GM23338 (cell line): ENCODE measurements around the gene PPP1R27. TPM values are rescaled to one million over a fixed set of nuclear protein-coding genes. Genes with fewer than 3 reads are reported as not detected.

Experiments used
- ATAC-seq: fragments of 200-7000 bp; cut with Tn5 transposase; 3 replicates; pipeline ENCODE4 v1.9.1; 2020
- DNase-seq: peaks from one replicate; pipeline ENCODE4 v3.0.0-alpha.2; 2015; ENCODE audit warnings: low spot score
- H2AFZ ChIP-seq: fragments of 200-600 bp; sonication (generic); 2 replicates; pipeline ENCODE4 v1.8.0; 2016; ENCODE audit warnings: antibody characterized with exemption, mild to moderate bottlenecking, moderate library complexity
- H3F3A ChIP-seq: fragments of 200-600 bp; sonication (generic); replicated peaks from 2 replicates; pipeline ENCODE4 v1.8.0; 2017; ENCODE audit warnings: antibody characterized with exemption, mixed run types, low read depth
- H3K27ac ChIP-seq: fragments of 200-600 bp; sonication (generic); 2 replicates; pipeline ENCODE4 v1.6.1; 2016; ENCODE audit warnings: low read depth
- H3K27me3 ChIP-seq: fragments of 200-600 bp; sonication (generic); 2 replicates; pipeline ENCODE4 v1.8.0; 2016; ENCODE audit warnings: mild to moderate bottlenecking, mixed run types, moderate library complexity; ENCODE audit not compliant: insufficient read depth
- H3K36me3 ChIP-seq: fragments of 200-600 bp; sonication (generic); 2 replicates; pipeline ENCODE4 v1.8.0; 2016; ENCODE audit warnings: mild to moderate bottlenecking; ENCODE audit not compliant: insufficient read depth
- H3K4me1 ChIP-seq: fragments of 200-600 bp; sonication (generic); 2 replicates; pipeline ENCODE4 v1.8.0; 2016; ENCODE audit warnings: mild to moderate bottlenecking, moderate library complexity; ENCODE audit not compliant: insufficient read depth
- H3K4me2 ChIP-seq: fragments of 200-600 bp; sonication (generic); 2 replicates; pipeline ENCODE4 v1.7.1; 2017; ENCODE audit warnings: mixed run types
- H3K4me3 ChIP-seq: fragments of 200-600 bp; sonication (generic); 2 replicates; pipeline ENCODE4 v1.6.1; 2016; ENCODE audit warnings: mixed run types
- H3K79me2 ChIP-seq: fragments of 200-600 bp; sonication (generic); replicated peaks from 2 replicates; pipeline ENCODE4 v1.8.0; 2017; ENCODE audit warnings: mild to moderate bottlenecking; ENCODE audit not compliant: insufficient read depth
- H3K9me2 ChIP-seq: fragments of 200-600 bp; sonication (generic); 2 replicates; pipeline ENCODE4 v1.8.0; 2017; ENCODE audit not compliant: insufficient read depth
- H4K20me1 ChIP-seq: fragments of 200-600 bp; sonication (generic); replicated peaks from 2 replicates; pipeline ENCODE4 v1.8.0; 2017; ENCODE audit warnings: mild to moderate bottlenecking; ENCODE audit not compliant: insufficient read depth
- H3K27ac Mint-ChIP-seq: 2 replicates; pipeline ENCODE4 v1.8.0; 2020; ENCODE audit warnings: inconsistent platforms, mild to moderate bottlenecking, moderate library complexity, mixed read lengths
- H3K27me3 Mint-ChIP-seq: 3 replicates; pipeline ENCODE4 v1.8.0; 2022; ENCODE audit warnings: low read depth, mild to moderate bottlenecking, moderate library complexity, mixed read lengths, inconsistent platforms; ENCODE audit not compliant: insufficient read depth, poor library complexity
- H3K36me3 Mint-ChIP-seq: 3 replicates; pipeline ENCODE4 v1.8.0; 2021; ENCODE audit warnings: low read depth, mild to moderate bottlenecking, inconsistent platforms, moderate library complexity, mixed read lengths
- H3K4me1 Mint-ChIP-seq: 3 replicates; pipeline ENCODE4 v1.8.0; 2020; ENCODE audit warnings: mild to moderate bottlenecking, inconsistent platforms, mixed read lengths
- H3K4me3 Mint-ChIP-seq: 3 replicates; pipeline ENCODE4 v1.8.0; 2021; ENCODE audit warnings: moderate library complexity, mild to moderate bottlenecking, inconsistent platforms, mixed read lengths
- H3K9me3 Mint-ChIP-seq: 3 replicates; pipeline ENCODE4 v1.8.0; 2020; ENCODE audit warnings: moderate library complexity, mild to moderate bottlenecking, inconsistent platforms, mixed read lengths
- EZH2 ChIP-seq: fragments of 200-600 bp; sonication (generic); IDR thresholded peaks from one replicate; pipeline ENCODE4 v1.8.0; 2017; ENCODE audit warnings: antibody characterized with exemption, mild to moderate bottlenecking, low read depth; ENCODE audit not compliant: unreplicated experiment
- EZH2phosphoT487 ChIP-seq: fragments of 200-600 bp; sonication (generic); IDR thresholded peaks from one replicate; pipeline ENCODE4 v1.8.1; 2018; ENCODE audit warnings: antibody characterized with exemption; ENCODE audit not compliant: unreplicated experiment
- JUNB ChIP-seq: IDR thresholded peaks from one replicate; pipeline ENCODE4 v1.6.1; 2016; ENCODE audit warnings: antibody characterized with exemption; ENCODE audit not compliant: unreplicated experiment
- NANOG ChIP-seq: IDR thresholded peaks from 2 replicates; pipeline ENCODE4 v1.6.1; 2016; ENCODE audit warnings: antibody characterized with exemption, borderline replicate concordance
- POLR2AphosphoS5 ChIP-seq: IDR thresholded peaks from 2 replicates; pipeline ENCODE4 v1.6.1; 2016; ENCODE audit warnings: antibody characterized with exemption, low read depth
- STAT1 ChIP-seq: IDR thresholded peaks from one replicate; pipeline ENCODE4 v1.6.1; 2016; ENCODE audit warnings: antibody characterized with exemption; ENCODE audit not compliant: unreplicated experiment
- ZNF114 ChIP-seq: fragments of 250-450 bp; sonication (Bioruptor Pico); IDR thresholded peaks from 2 replicates; pipeline ENCODE4 v1.5.0; 2020; ENCODE audit warnings: mild to moderate bottlenecking, moderate library complexity
- ZNF331 ChIP-seq: fragments of 250-450 bp; sonication (Bioruptor Pico); IDR thresholded peaks from 2 replicates; pipeline ENCODE4 v1.5.0; 2020; ENCODE audit warnings: low read depth, mild to moderate bottlenecking, moderate library complexity
- polyA plus RNA-seq: library from polyadenylated mRNA; unstranded; fragments of >200 nt; fragmentation: Nextera tagmentation; extraction: Ambion mirVana; gene quantifications from 2 replicates; pipeline ENCODE4 v1.2.1, GENCODE V29; 2016
- total RNA-seq: library from RNA; depleted of rRNA; stranded (reverse); fragments of >200 nt; shearing (Covaris generic); gene quantifications from 2 replicates; pipeline ENCODE4 v1.2.3, GENCODE V29; 2014
- TF ChIP-seq, protein P1 (sequence below), 2 experiments: fragments of 200-600 bp in 1 of 2; sonication (generic) in 1 of 2; conservative IDR thresholded peaks; 2 replicates each; pipeline versions ENCODE4 v1.5.1 to v1.6.1; 2016 to 2017; ENCODE audit warnings: antibody characterized with exemption in 2 of 2, low read depth in 2 of 2, mild to moderate bottlenecking in 2 of 2, moderate library complexity in 1 of 2
- TF ChIP-seq, protein P2 (sequence below): IDR thresholded peaks from one replicate; pipeline ENCODE4 v1.6.1; 2018; ENCODE audit warnings: antibody characterized with exemption; ENCODE audit not compliant: unreplicated experiment
- TF ChIP-seq, protein P3 (sequence below): IDR thresholded peaks from 2 replicates; pipeline ENCODE4 v1.6.1; 2016; ENCODE audit warnings: antibody characterized with exemption

The PPP1R27 gene
- total and polyA plus RNA-seq, 2 experiments from 2014 or later, result 0.65 TPM; not detected in 1

DNA sequence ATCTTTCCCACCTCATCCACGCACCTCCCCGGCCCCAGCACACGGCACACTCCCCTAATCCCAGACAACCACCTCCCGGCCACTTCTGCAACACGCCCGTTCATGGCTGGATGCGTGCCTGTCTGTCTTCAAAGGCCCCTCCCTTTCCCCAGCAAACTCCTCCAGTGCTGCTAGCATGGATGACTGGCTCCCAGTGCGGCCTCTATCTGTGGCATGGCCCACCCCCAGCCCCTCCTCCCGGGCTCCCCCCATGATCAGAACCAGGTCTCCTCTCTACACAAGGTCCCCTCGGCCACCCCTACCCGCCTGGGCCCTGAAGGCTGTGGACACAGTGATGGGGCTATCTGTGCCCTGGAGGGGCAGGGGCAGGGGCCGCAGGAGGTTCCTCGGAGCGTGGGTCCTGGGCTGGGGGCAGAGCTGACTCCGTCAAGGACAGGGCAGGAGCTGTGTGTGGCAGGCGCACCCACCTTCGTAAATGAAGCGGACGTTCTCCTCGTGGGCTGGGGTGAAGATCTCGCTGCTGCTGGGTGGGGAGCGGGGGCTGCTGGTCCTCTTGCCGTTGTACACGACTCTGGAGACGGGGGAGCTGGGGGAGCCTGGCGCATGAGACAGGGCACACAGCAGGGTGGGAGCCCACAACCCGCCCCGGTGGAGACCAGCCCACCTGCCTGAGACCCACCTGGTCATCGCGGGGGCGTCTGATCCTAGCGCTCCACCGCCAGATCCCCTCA is 10.9 kb downstream of the PPP1R27 start (continued):
- no peak for TF ChIP-seq STAT1
- TF ChIP-seq EZH2, result no peak

DNA sequence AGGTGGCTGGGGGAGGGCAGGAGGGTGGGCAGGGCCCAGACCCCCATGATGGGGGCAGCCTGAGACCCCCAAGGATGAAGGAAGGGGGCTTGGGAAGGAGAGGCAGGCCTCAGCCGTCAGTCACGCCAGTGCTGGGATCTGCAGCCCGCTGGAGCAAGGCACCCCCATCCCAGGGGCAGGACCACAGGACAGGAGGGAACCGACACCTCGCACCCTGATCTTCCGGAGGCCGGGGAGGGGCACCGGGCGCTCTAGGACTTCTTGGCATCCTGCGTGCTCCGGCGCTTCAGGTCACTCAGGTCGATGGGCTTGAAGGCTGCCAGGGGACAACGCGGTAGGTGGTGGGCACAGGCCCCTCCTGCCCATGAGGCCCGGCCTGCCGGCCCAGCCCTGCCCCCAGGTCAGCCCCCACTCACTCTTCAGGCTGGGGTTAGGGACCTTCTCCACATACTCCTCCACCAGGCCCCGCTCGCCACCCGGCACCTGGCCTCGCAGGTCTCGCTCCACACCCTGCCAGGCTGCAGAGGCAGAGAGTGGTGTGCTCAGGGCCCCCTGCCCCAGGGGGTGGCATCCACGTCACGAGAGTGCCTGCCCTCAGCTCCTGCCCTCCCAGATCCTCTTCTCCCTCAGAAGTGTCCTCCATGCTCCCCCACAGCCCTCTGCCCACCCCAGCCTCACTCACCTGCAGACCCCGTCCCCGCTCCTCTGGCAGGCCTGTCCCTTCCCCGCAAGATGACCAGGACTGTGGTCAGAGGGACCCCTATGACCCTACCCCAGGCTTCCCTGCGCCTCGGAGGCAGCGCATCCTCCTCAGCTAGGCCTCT is 11.6 kb downstream of the PPP1R27 start:
- Mint-ChIP-seq H3K9me3 (no peaks in the 10 kb centered on the region), H3K4me3 (no peak overlapping the region), H3K27ac (no peak overlapping the region), H3K27me3 (peaks cover 5% of the 10 kb centered on the region), H3K36me3 (no peaks in the 10 kb centered on the region), H3K4me1 (peaks cover 8% of the 10 kb centered on the region)
- H3K4me1 ChIP-seq, result peaks cover 5% of the 10 kb centered on the region
- H3K9me2 ChIP-seq, result no peaks in the 10 kb centered on the region
- H3K27me3 ChIP-seq, result no peaks in the 10 kb centered on the region
- no peak overlapping the region for H2AFZ ChIP-seq
- H3K4me2 ChIP-seq, result no peak overlapping the region
- no peaks in the 10 kb centered on the region for H4K20me1 ChIP-seq
- no peaks in the 10 kb centered on the region for H3K79me2 ChIP-seq
- DNase-seq (no peak), ATAC-seq (no peak)
- H3K27ac ChIP-seq, result no peak overlapping the region
- no peak overlapping the region for H3K4me3 ChIP-seq
- H3F3A ChIP-seq, result 0 out of 2 replicates have a peak, but pooled peaks cover 3% of the 10 kb centered on the region
- no peaks in the 10 kb centered on the region for H3K36me3 ChIP-seq
- TF ChIP-seq ZNF331 (CRISPR knock-in tag) (no peak), POLR2AphosphoS5 (no peak), JUNB (no peak), NANOG (no peak), STAT1 (no peak), EZH2phosphoT487 (no peak), ZNF114 (CRISPR knock-in tag) (no peak)
- TF ChIP-seq, protein P1, sequence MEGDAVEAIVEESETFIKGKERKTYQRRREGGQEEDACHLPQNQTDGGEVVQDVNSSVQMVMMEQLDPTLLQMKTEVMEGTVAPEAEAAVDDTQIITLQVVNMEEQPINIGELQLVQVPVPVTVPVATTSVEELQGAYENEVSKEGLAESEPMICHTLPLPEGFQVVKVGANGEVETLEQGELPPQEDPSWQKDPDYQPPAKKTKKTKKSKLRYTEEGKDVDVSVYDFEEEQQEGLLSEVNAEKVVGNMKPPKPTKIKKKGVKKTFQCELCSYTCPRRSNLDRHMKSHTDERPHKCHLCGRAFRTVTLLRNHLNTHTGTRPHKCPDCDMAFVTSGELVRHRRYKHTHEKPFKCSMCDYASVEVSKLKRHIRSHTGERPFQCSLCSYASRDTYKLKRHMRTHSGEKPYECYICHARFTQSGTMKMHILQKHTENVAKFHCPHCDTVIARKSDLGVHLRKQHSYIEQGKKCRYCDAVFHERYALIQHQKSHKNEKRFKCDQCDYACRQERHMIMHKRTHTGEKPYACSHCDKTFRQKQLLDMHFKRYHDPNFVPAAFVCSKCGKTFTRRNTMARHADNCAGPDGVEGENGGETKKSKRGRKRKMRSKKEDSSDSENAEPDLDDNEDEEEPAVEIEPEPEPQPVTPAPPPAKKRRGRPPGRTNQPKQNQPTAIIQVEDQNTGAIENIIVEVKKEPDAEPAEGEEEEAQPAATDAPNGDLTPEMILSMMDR (conservative IDR thresholded peaks at IDR 0.05; ENCODE audit: low read depth in 2 of 2), result no peak
- TF ChIP-seq, protein P2, sequence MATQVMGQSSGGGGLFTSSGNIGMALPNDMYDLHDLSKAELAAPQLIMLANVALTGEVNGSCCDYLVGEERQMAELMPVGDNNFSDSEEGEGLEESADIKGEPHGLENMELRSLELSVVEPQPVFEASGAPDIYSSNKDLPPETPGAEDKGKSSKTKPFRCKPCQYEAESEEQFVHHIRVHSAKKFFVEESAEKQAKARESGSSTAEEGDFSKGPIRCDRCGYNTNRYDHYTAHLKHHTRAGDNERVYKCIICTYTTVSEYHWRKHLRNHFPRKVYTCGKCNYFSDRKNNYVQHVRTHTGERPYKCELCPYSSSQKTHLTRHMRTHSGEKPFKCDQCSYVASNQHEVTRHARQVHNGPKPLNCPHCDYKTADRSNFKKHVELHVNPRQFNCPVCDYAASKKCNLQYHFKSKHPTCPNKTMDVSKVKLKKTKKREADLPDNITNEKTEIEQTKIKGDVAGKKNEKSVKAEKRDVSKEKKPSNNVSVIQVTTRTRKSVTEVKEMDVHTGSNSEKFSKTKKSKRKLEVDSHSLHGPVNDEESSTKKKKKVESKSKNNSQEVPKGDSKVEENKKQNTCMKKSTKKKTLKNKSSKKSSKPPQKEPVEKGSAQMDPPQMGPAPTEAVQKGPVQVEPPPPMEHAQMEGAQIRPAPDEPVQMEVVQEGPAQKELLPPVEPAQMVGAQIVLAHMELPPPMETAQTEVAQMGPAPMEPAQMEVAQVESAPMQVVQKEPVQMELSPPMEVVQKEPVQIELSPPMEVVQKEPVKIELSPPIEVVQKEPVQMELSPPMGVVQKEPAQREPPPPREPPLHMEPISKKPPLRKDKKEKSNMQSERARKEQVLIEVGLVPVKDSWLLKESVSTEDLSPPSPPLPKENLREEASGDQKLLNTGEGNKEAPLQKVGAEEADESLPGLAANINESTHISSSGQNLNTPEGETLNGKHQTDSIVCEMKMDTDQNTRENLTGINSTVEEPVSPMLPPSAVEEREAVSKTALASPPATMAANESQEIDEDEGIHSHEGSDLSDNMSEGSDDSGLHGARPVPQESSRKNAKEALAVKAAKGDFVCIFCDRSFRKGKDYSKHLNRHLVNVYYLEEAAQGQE, result no peak
- TF ChIP-seq, protein P3, sequence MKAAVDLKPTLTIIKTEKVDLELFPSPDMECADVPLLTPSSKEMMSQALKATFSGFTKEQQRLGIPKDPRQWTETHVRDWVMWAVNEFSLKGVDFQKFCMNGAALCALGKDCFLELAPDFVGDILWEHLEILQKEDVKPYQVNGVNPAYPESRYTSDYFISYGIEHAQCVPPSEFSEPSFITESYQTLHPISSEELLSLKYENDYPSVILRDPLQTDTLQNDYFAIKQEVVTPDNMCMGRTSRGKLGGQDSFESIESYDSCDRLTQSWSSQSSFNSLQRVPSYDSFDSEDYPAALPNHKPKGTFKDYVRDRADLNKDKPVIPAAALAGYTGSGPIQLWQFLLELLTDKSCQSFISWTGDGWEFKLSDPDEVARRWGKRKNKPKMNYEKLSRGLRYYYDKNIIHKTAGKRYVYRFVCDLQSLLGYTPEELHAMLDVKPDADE, result no peak
